ENCODE data around the gene CDH13.
"Not testable (repeated sequence)": the region's sequence is repeated elsewhere in the genome, so short reads cannot be mapped to it uniquely, and the experiment has no call there.

Gene CDH13

DNA sequence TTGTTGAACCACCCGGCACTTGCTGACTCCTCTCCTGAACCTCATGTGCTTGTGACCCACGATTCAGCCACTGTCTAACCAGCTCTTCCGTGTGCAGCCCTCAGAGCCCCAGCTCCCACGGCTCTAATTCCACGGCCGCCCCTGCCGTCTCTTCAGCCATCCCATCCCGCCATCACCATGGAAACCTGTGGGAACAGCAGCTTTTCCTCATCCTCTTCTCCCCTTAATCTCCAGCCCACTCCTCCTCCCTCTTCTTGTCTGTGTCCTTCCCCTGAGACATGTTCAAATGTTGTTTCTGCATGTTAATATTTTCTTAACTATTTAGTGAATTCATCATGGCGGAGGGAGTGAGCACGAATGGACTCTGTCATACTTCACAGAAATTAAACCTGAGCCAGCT, 285.2 kb downstream of the CDH13 start:
- no peak for DNase-seq (ENCODE audit: extremely low spot score)
- ChIA-PET POLR2A (no interaction called here), CTCF (no interaction called here)
- TF ChIP-seq, protein P1, sequence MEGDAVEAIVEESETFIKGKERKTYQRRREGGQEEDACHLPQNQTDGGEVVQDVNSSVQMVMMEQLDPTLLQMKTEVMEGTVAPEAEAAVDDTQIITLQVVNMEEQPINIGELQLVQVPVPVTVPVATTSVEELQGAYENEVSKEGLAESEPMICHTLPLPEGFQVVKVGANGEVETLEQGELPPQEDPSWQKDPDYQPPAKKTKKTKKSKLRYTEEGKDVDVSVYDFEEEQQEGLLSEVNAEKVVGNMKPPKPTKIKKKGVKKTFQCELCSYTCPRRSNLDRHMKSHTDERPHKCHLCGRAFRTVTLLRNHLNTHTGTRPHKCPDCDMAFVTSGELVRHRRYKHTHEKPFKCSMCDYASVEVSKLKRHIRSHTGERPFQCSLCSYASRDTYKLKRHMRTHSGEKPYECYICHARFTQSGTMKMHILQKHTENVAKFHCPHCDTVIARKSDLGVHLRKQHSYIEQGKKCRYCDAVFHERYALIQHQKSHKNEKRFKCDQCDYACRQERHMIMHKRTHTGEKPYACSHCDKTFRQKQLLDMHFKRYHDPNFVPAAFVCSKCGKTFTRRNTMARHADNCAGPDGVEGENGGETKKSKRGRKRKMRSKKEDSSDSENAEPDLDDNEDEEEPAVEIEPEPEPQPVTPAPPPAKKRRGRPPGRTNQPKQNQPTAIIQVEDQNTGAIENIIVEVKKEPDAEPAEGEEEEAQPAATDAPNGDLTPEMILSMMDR (IDR thresholded peaks at IDR 0.05; ENCODE audit: control extremely low read depth, extremely low read depth, low read depth, missing control alignments) = no peak

DNA sequence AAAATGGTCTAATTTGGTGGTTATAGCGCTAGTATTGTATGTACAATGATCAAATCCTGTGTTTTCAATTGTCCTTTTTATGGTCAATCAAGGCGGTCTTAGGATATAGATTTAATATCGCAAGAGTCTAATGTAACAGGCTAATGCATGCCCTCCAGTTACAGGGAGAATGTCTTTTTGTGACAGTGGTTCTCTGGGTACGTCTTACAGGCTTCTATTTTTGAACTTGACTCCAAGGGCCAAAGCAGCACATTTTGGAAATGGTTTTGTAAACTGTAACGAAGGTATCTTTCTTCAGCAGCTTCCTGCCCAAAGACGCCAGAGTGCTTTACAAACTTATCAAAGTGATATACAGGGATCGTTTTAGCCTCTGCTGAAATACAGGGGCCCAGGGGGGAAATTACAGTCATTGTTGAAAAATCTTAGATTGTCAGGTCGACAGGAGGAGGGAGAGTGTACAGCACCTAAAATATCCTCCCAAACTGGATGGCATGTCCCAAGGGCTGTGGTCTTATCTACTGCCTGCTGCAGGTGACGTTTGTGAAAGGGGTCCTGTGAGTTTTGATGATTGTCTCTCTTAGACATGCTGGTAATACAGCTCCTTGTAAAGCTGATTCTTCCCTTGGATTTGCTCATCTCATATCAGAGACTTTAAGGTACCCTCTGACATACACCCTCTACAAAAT, 288.5 kb downstream of the CDH13 start:
- ChIA-PET POLR2A (no interaction called here), CTCF (no interaction called here)
- TF ChIP-seq, protein P1 (IDR thresholded peaks at IDR 0.05; ENCODE audit: control extremely low read depth, extremely low read depth, low read depth, missing control alignments) = no peak
- no peak for DNase-seq (ENCODE audit: extremely low spot score)

DNA sequence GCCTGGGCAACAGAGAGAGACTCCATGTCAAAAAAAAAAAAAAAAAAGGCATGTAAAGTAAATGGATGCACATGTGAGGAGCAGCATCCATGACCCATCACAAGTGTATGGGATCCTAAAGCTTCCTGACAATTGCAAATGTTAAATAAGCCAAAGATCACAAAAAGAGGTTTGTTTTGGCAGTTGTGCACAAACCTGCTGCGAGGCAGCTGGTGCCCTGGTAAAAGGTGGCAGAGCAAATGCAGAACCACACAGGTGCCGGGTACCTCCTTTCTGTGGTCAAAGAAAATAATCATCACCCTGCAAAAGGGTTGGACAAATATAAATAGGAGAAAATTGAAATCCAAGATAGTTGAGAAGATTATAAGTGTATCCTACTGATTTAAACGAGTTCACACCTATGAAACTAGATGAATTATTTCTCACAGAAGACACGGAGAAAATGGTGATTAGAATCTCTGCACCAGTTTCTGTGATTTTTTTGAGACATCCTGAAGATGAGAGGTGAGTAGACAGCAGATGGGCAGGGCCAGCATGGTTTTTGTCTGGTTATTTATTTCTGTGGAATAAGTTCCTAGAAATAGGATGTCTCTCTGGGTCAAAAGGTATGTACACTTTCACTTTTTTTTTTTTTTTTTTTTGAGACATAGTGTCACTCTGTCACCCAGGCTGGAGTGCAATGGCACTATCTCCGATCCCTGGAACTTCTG, 291.3 kb downstream of the CDH13 start:
- no peak for DNase-seq (ENCODE audit: extremely low spot score)
- CTCF ChIA-PET = no interaction called here
- TF ChIP-seq, protein P1 (IDR thresholded peaks at IDR 0.05; ENCODE audit: control extremely low read depth, extremely low read depth, low read depth, missing control alignments) = no peak
- POLR2A ChIA-PET = no interaction called here

DNA sequence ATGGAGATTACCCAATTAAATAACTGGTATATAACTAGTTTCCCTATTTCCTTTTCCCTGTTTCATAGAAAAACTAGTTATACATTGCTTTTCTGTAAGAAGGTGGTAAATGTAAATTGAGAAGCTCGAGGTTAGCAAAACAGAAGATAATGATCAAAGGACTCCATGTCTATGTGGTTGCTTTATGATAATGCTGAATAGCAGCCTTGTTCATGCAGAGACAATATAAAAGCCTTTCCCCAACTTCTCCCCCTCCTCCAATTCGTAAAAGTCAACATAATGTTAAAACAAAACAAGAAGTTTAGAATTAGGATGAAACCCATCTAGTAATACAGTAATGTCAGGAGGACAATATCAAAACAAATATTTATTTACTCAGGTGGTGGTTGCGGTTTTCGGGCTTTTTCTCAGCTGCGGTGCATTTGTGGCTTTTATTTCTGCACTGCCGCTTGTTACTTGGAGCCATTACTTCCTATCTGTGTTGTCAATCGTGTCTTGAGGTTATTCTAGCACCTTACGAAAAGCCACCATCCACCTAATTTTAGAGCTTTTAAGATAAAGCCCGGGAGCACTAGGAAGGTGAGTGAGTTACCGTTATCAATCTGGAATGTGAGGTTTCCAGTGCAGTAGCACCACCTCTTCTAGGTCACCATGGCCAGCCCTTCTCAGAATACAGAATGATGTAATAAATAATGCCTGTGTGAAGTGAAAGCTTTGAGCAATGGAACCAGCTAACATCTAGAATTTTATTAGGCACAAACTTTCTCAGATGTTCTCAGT, 297.5 kb downstream of the CDH13 start:
- no peak for DNase-seq (ENCODE audit: extremely low spot score)
- ChIA-PET POLR2A (no interaction called here), CTCF (no interaction called here)

DNA sequence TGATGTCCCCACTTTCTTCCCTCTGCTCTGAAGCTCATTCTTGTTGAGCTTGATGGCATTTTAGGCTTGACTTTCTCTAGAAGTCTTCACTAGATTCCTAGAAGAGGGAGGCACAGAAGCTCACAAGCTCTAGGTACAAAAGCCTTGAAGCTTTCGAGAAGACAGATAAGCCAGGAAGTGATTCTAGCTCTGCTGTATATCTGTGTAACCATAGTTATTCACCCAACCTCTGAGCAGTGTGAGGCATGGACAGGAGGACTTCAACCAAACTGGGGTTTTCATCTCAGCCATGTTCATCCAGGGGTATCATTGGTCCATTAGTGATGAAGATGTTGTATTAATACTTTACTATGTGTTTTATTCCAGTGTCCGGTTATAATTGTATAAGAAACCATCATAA, 299.7 kb downstream of the CDH13 start:
- DNase-seq (ENCODE audit: extremely low spot score) = no peak
- TF ChIP-seq, protein P1 (IDR thresholded peaks at IDR 0.05; ENCODE audit: control extremely low read depth, extremely low read depth, low read depth, missing control alignments) = no peak
- POLR2A ChIA-PET = no interaction called here
- CTCF ChIA-PET = interaction anchor here (1.5 kb wide), 1 partner anchor 63 kb away, joined by 3 read pairs; no protein-coding TSS in a partner anchor

More for the DNA sequence above, 297.5 kb downstream of the CDH13 start:
- TF ChIP-seq, protein P1 (IDR thresholded peaks at IDR 0.05; ENCODE audit: control extremely low read depth, extremely low read depth, low read depth, missing control alignments) = no peak

DNA sequence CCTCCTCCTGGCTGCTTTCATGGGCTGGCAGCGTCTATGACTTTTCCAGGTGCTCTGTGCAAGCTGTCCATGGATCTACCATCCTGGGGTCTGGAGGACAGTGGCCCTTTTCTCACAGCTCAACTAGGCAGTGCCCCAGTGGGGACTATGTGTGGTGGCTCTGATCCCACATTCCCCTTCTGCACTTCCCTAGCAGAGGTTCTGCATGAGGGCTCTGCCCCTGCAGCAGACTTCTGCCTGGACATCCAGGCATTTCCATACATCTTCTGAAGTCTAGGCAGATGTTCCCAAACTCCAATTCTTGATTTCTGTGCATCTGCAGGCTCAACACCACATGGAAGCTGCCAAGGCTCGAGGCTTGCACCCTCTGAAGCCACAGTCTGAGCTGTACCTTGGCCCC, 307.2 kb downstream of the CDH13 start:
- CTCF ChIA-PET; DNase-seq (ENCODE audit: extremely low spot score); POLR2A ChIA-PET: not testable (repeated sequence)

DNA sequence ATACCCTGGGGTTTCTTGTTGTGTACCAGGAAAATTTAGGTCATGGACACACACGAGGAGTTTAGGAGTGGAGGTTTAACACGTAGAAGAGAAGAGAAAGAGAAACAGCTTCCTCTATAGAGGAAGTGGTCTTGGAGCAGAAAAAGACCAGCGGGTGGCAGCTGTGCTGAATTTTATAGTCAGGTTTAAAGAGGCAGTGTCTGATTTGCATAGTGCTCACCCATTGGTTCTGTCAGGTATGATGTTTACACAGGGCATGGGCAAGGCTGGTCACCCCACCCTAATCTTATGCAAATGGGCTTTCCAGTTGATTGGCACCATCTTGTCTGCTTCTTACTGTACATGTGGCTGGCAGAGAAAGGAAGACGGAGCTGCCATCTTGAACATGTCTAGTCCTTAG, 309.0 kb downstream of the CDH13 start:
- TF ChIP-seq, protein P1 (IDR thresholded peaks at IDR 0.05; ENCODE audit: control extremely low read depth, extremely low read depth, low read depth, missing control alignments) = no peak
- no peak for DNase-seq (ENCODE audit: extremely low spot score)
- CTCF ChIA-PET = interaction anchor here (1.0 kb wide), 1 partner anchor 14 kb away, joined by 3 read pairs; no protein-coding TSS in a partner anchor

More for the DNA sequence above, 309.0 kb downstream of the CDH13 start:
- POLR2A ChIA-PET = no interaction called here

Data from GM10248 (cell line).